Upper lobe of left lung (tissue), 6 donors: ENCODE measurements around the gene MECP2. TPM values are rescaled to one million over a fixed set of nuclear protein-coding genes. Genes with fewer than 3 reads are reported as not detected.

Experiments
- ATAC-seq, 2 donors: fragments of 200-7000 bp; cut with Tn5 transposase; one replicate each; pipeline ENCODE4 v1.9.1; 2022; ENCODE audit warnings: mild to moderate bottlenecking in 2 of 2, moderate library complexity in 2 of 2; ENCODE audit not compliant: low FRiP score in 2 of 2
- DNase-seq, 2 donors: peaks; one replicate each; pipeline ENCODE4 v3.0.0-alpha.2; 2019 to 2020
- H3K27ac ChIP-seq, 4 donors: fragments of 200-600 bp; sonication (generic); one replicate each; pipeline ENCODE4 v1.5.1; 2016 to 2019
- H3K27me3 ChIP-seq, 4 donors: fragments of 200-600 bp; sonication (generic); one replicate each; pipeline ENCODE4 v1.5.1; 2017 to 2019
- H3K36me3 ChIP-seq, 4 donors: fragments of 200-600 bp; sonication (generic); one replicate each; pipeline ENCODE4 v1.5.1; 2016 to 2019
- H3K4me1 ChIP-seq, 4 donors: fragments of 200-600 bp; sonication (generic); one replicate each; pipeline ENCODE4 v1.5.1; 2018 to 2019
- H3K4me3 ChIP-seq, 4 donors: fragments of 200-600 bp; sonication (generic); one replicate each; pipeline ENCODE4 v1.5.1; 2017 to 2019; ENCODE audit warnings: mild to moderate bottlenecking in 2 of 4, moderate library complexity in 1 of 4
- H3K9me3 ChIP-seq, 4 donors: fragments of 200-600 bp; sonication (generic); one replicate each; pipeline ENCODE4 v1.5.1; 2018 to 2019
- CTCF ChIP-seq, 6 experiments: fragments of 450-650 bp in 4 of 6; fragments of 200-600 bp in 2 of 6; sonication (generic) in 2 of 6; IDR thresholded peaks; one replicate each; pipeline ENCODE4 v1.5.1; 2016 to 2019; ENCODE audit warnings: antibody characterized with exemption in 6 of 6
- EP300 ChIP-seq, 4 donors: sonication (generic); formaldehyde crosslinking; IDR thresholded peaks; one replicate each; pipeline ENCODE4 v1.5.1; 2017; ENCODE audit warnings: antibody characterized with exemption in 4 of 4, control low read depth in 2 of 4
- POLR2A ChIP-seq, 4 donors: fragments of 450-650 bp; IDR thresholded peaks; one replicate each; pipeline ENCODE4 v1.5.1; 2016 to 2017; ENCODE audit warnings: antibody characterized with exemption in 4 of 4, mild to moderate bottlenecking in 2 of 4
- POLR2AphosphoS5 ChIP-seq, 2 donors: sonication (generic); formaldehyde crosslinking; IDR thresholded peaks; one replicate each; pipeline ENCODE4 v1.5.1; 2017; ENCODE audit warnings: antibody characterized with exemption in 2 of 2
- WGBS, 2 donors: methylation state at CpG; one replicate each; pipeline ENCODE4 v1.1.5; 2017 to 2018; 5-methylcytosine and 5-hydroxymethylcytosine counted together
- total RNA-seq, 6 donors: library from RNA; depleted of rRNA in 4 of 6; stranded (reverse); fragments of >200 nt in 4 of 6; gene quantifications; one replicate each; pipeline versions ENCODE4 v1.1.0 to v1.2.1, GENCODE V29; 2016 to 2021
- donor health status: DM: no; HTN: no; CAD: no; lungs with moderate emphysema.
- donor health status: DM: no; HTN: yes; CAD: no; lungs with severe emphysema.

Gene MECP2
- total RNA-seq, 6 donors from 2014 or later, result 43.3 to 110 (median 59.3) TPM

- H3K36me3 ChIP-seq, result no peaks in the 10 kb centered on the region
- TF ChIP-seq EP300 (IDR thresholded peaks at IDR 0.05), result no peak
- no peak for TF ChIP-seq CTCF (IDR thresholded peaks at IDR 0.05)
- TF ChIP-seq POLR2AphosphoS5 (IDR thresholded peaks at IDR 0.05), result no peak
- TF ChIP-seq POLR2A (IDR thresholded peaks at IDR 0.05), result no peak
- H3K9me3 ChIP-seq, result peaks cover 0 to 5% (median 0%) of the 10 kb centered on the region in 4 donors
- no peaks in the 10 kb centered on the region for H3K4me1 ChIP-seq
- H3K4me3 ChIP-seq, result no peak overlapping the region
- ATAC-seq, result no peak
- no peak for DNase-seq
- H3K27me3 ChIP-seq, result no peaks in the 10 kb centered on the region
- 90% methylated on average over 9 to 10 of the region's 10 CpGs for WGBS, 2 donors
- no peak overlapping the region for H3K27ac ChIP-seq
Measured at GRCh38 chrX:153993978-153994377, 103.5 kb downstream of the MECP2 start.

- no peak overlapping the region for H3K27ac ChIP-seq
- no peaks in the 10 kb centered on the region for H3K36me3 ChIP-seq
- TF ChIP-seq EP300 (IDR thresholded peaks at IDR 0.05) (no peak), POLR2AphosphoS5 (IDR thresholded peaks at IDR 0.05) (no peak), POLR2A (IDR thresholded peaks at IDR 0.05) (no peak), CTCF (IDR thresholded peaks at IDR 0.05) (no peak)
- DNase-seq (no peak), ATAC-seq (no peak)
- peaks cover 0 to 5% (median 0%) of the 10 kb centered on the region in 4 donors for H3K9me3 ChIP-seq
- H3K4me1 ChIP-seq, result no peaks in the 10 kb centered on the region
- H3K27me3 ChIP-seq, result no peaks in the 10 kb centered on the region
- 80 to 92% methylated on average over 1 to 10 of the region's 12 CpGs for WGBS, 2 donors
- no peak overlapping the region for H3K4me3 ChIP-seq
Measured at GRCh38 chrX:153993079-153993478, 104.4 kb downstream of the MECP2 start.

- no peaks in the 10 kb centered on the region for H3K4me1 ChIP-seq
- no peak overlapping the region for H3K27ac ChIP-seq
- TF ChIP-seq EP300 (IDR thresholded peaks at IDR 0.05) (no peak), POLR2A (IDR thresholded peaks at IDR 0.05) (no peak)
- peak in 1 of 2 donors; percentile 28 for DNase-seq
- no peak overlapping the region for H3K4me3 ChIP-seq
- 81 to 84% methylated on average over 8 of the region's 8 CpGs for WGBS, 2 donors
- peaks cover 0 to 5% (median 0%) of the 10 kb centered on the region in 4 donors for H3K9me3 ChIP-seq
- H3K36me3 ChIP-seq, result no peaks in the 10 kb centered on the region
- no peaks in the 10 kb centered on the region for H3K27me3 ChIP-seq
- no peak for ATAC-seq
Measured at GRCh38 chrX:153992180-153992579, 105.3 kb downstream of the MECP2 start.

- Histone ChIP-seq H3K9me3 (peaks cover 0 to 5% (median 0%) of the 10 kb centered on the region in 4 donors), H3K36me3 (no peaks in the 10 kb centered on the region), H3K27me3 (no peaks in the 10 kb centered on the region), H3K4me3 (no peak overlapping the region), H3K4me1 (no peaks in the 10 kb centered on the region), H3K27ac (no peak overlapping the region)
- ATAC-seq, result no peak
- no peak for DNase-seq
- no peak for TF ChIP-seq EP300 (IDR thresholded peaks at IDR 0.05)
- no peak for TF ChIP-seq CTCF (IDR thresholded peaks at IDR 0.05)
- TF ChIP-seq POLR2A (IDR thresholded peaks at IDR 0.05), result no peak
- TF ChIP-seq POLR2AphosphoS5 (IDR thresholded peaks at IDR 0.05), result no peak
- whole genome bisulfite sequencing, 2 donors, result 98 to 100% methylated on average over 3 of the region's 3 CpGs
Measured at GRCh38 chrX:153991013-153991580, 106.4 kb downstream of the MECP2 start.

- 91 to 94% methylated on average over 7 to 14 of the region's 14 CpGs for WGBS, 2 donors
- DNase-seq, result no peak
Measured at GRCh38 chrX:153989973-153990655, 107.4 kb downstream of the MECP2 start.

More at GRCh38 chrX:153989973-153990655, 107.4 kb downstream of the MECP2 start:
- no peak overlapping the region for H3K27ac ChIP-seq
- no peak overlapping the region for H3K4me3 ChIP-seq
- ATAC-seq, result no peak
- peaks cover 0 to 3% (median 2%) of the 10 kb centered on the region in 4 donors for H3K4me1 ChIP-seq
- H3K9me3 ChIP-seq, result peaks cover 0 to 5% (median 0%) of the 10 kb centered on the region in 4 donors
- TF ChIP-seq EP300 (IDR thresholded peaks at IDR 0.05) (no peak), POLR2A (IDR thresholded peaks at IDR 0.05) (no peak), POLR2AphosphoS5 (IDR thresholded peaks at IDR 0.05) (no peak), CTCF (IDR thresholded peaks at IDR 0.05) (no peak)
- H3K36me3 ChIP-seq, result no peaks in the 10 kb centered on the region
- no peaks in the 10 kb centered on the region for H3K27me3 ChIP-seq
